Type B pancreatic cell (in vitro differentiated cells): Measurements from ENCODE around the gene ZNF516. TPM values are rescaled to one million over a fixed set of nuclear protein-coding genes. Genes with fewer than 3 reads are reported as not detected.
A peak's percentile ranks its signal among the peaks of the same experiment; 100 is the strongest.

Source experiments
- DNase-seq: peaks from one replicate; pipeline ENCODE4 v3.0.0; 2021; ENCODE audit warnings: mixed read lengths; ENCODE audit not compliant: unreplicated experiment; ENCODE audit errors: extremely low spot score
- H3K27ac Mint-ChIP-seq: 2 replicates; pipeline ENCODE4 v1.8.0; 2021; ENCODE audit warnings: mild to moderate bottlenecking, mixed read lengths
- H3K27me3 Mint-ChIP-seq: 2 replicates; pipeline ENCODE4 v1.8.0; 2021; ENCODE audit warnings: mixed read lengths
- H3K36me3 Mint-ChIP-seq: 2 replicates; pipeline ENCODE4 v1.8.0; 2021; ENCODE audit warnings: mixed read lengths
- H3K4me1 Mint-ChIP-seq: one replicate; pipeline ENCODE4 v1.8.0; 2021; ENCODE audit warnings: mixed read lengths; ENCODE audit not compliant: unreplicated experiment
- H3K4me3 Mint-ChIP-seq: 2 replicates; pipeline ENCODE4 v1.8.0; 2021; ENCODE audit warnings: mild to moderate bottlenecking, mixed read lengths
- H3K9me3 Mint-ChIP-seq: 2 replicates; pipeline ENCODE4 v1.8.0; 2021; ENCODE audit warnings: mixed read lengths
- CTCF ChIP-seq: fragments of 200-600 bp; sonication (generic); conservative IDR thresholded peaks from 2 replicates; pipeline ENCODE4 v1.5.0; 2021; ENCODE audit warnings: antibody characterized with exemption, mild to moderate bottlenecking
- total RNA-seq: library from RNA; stranded (reverse); gene quantifications from 2 replicates; pipeline ENCODE4 v1.2.1, GENCODE V29; 2021; ENCODE audit warnings: low replicate concordance

The ZNF516 gene
- total RNA-seq, 1 donor from 2014 or later = 71.2 TPM

- peaks cover 49% of the 10 kb centered on the region for H3K4me1 Mint-ChIP-seq
- no peak overlapping the region for H3K27ac Mint-ChIP-seq
- TF ChIP-seq CTCF = no peak
- no peaks in the 10 kb centered on the region for H3K27me3 Mint-ChIP-seq
- H3K4me3 Mint-ChIP-seq = no peak overlapping the region
- no peaks in the 10 kb centered on the region for H3K9me3 Mint-ChIP-seq
- H3K36me3 Mint-ChIP-seq = peaks cover 31% of the 10 kb centered on the region
- DNase-seq = peak; percentile 40
These were observed 36.3 kb downstream of the ZNF516 start for GRCh38 chr18:76458522-76459311.

GRCh38 chr18:76457957-76458356 is 37.1 kb downstream of the ZNF516 start:
- H3K4me3 Mint-ChIP-seq = no peak overlapping the region
- peaks cover 55% of the 10 kb centered on the region for H3K4me1 Mint-ChIP-seq
- H3K27ac Mint-ChIP-seq = no peak overlapping the region
- H3K27me3 Mint-ChIP-seq = no peaks in the 10 kb centered on the region
- peaks cover 26% of the 10 kb centered on the region for H3K36me3 Mint-ChIP-seq
- no peak for TF ChIP-seq CTCF
- no peak for DNase-seq
- H3K9me3 Mint-ChIP-seq = no peaks in the 10 kb centered on the region

- Mint-ChIP-seq H3K27me3 (no peaks in the 10 kb centered on the region), H3K9me3 (no peaks in the 10 kb centered on the region), H3K4me3 (no peak overlapping the region), H3K27ac (no peak overlapping the region), H3K4me1 (peaks cover 59% of the 10 kb centered on the region), H3K36me3 (peaks cover 21% of the 10 kb centered on the region)
- DNase-seq = peak; percentile 39
- TF ChIP-seq CTCF = no peak
These were observed 37.6 kb downstream of the ZNF516 start for GRCh38 chr18:76457475-76457874.

GRCh38 chr18:76456823-76457222 is 38.2 kb downstream of the ZNF516 start:
- Mint-ChIP-seq H3K36me3 (peaks cover 14% of the 10 kb centered on the region), H3K27ac (no peak overlapping the region), H3K9me3 (no peaks in the 10 kb centered on the region), H3K4me3 (no peak overlapping the region), H3K4me1 (peaks cover 65% of the 10 kb centered on the region), H3K27me3 (no peaks in the 10 kb centered on the region)
- DNase-seq = no peak
- TF ChIP-seq CTCF = no peak

- no peaks in the 10 kb centered on the region for H3K9me3 Mint-ChIP-seq
- H3K4me1 Mint-ChIP-seq = peaks cover 71% of the 10 kb centered on the region
- peak; percentile 42 for DNase-seq
- H3K27me3 Mint-ChIP-seq = no peaks in the 10 kb centered on the region
- no peak overlapping the region for H3K27ac Mint-ChIP-seq
- no peak for TF ChIP-seq CTCF
- peaks cover 10% of the 10 kb centered on the region for H3K36me3 Mint-ChIP-seq
- no peak overlapping the region for H3K4me3 Mint-ChIP-seq
These were observed 38.9 kb downstream of the ZNF516 start for GRCh38 chr18:76456018-76456750.
